ENCODE measurements around the gene CRB1.

CRB1 gene

DNA sequence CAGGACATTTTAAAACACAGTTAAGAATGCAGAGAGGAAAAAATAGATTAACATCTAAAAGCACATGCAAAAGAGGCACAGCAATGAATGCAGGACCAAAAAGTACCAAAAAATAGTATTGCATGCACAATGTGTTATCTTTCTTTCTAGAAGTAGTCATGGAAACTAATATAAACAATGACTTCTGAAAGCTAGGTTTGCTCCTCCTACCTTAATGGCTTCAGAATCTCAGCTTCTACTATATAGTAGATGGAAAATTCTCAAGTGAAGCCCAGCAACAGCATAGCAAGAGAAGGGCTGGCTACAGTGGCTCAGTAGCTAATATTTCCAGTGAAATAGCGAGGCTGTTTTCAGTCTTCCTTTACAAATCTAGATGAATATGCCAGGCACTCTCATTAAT is 125.1 kb downstream of the CRB1 start:
- no peaks in the 10 kb centered on the region for H3K36me3 ChIP-seq (ENCODE audit: control insufficient read depth, low read length)
- no peaks in the 10 kb centered on the region for H3K9me2 ChIP-seq (replicated peaks; ENCODE audit: control insufficient read depth, low read length)
- no peaks in the 10 kb centered on the region for H4K20me1 ChIP-seq (ENCODE audit: control insufficient read depth, insufficient read depth, low read depth, low read length)
- no peak overlapping the region for H3K4me3 ChIP-seq (ENCODE audit: low read length)
- H3K4me2 ChIP-seq (ENCODE audit: low read length) = no peak overlapping the region
- H3K79me2 ChIP-seq (ENCODE audit: control insufficient read depth, low read length) = no peaks in the 10 kb centered on the region
- H3K27me3 ChIP-seq (ENCODE audit: control insufficient read depth, low read length) = peaks cover 3% of the 10 kb centered on the region; the same call in 1 of the 2 replicates
- H3K9me3 ChIP-seq (ENCODE audit: control insufficient read depth, insufficient read depth, low read length) = no peaks in the 10 kb centered on the region
- H3F3A ChIP-seq (ENCODE audit: control insufficient read depth, insufficient read depth) = no peaks in the 10 kb centered on the region
- 0 out of 2 replicates have a peak, but pooled peaks cover 2% of the 10 kb centered on the region for H3K4me1 ChIP-seq (ENCODE audit: control insufficient read depth, low read length)
- no peak for TF ChIP-seq EZH2phosphoT487 (IDR thresholded peaks at IDR 0.05; ENCODE audit: borderline replicate concordance, low read length)
- TF ChIP-seq, protein P1, sequence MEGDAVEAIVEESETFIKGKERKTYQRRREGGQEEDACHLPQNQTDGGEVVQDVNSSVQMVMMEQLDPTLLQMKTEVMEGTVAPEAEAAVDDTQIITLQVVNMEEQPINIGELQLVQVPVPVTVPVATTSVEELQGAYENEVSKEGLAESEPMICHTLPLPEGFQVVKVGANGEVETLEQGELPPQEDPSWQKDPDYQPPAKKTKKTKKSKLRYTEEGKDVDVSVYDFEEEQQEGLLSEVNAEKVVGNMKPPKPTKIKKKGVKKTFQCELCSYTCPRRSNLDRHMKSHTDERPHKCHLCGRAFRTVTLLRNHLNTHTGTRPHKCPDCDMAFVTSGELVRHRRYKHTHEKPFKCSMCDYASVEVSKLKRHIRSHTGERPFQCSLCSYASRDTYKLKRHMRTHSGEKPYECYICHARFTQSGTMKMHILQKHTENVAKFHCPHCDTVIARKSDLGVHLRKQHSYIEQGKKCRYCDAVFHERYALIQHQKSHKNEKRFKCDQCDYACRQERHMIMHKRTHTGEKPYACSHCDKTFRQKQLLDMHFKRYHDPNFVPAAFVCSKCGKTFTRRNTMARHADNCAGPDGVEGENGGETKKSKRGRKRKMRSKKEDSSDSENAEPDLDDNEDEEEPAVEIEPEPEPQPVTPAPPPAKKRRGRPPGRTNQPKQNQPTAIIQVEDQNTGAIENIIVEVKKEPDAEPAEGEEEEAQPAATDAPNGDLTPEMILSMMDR (IDR thresholded peaks at IDR 0.05; ENCODE audit: low read depth, low read length, poor library complexity, severe bottlenecking) = no peak
- no peak overlapping the region for H3K27ac ChIP-seq (ENCODE audit: low read depth, low read length)

GRCh38 chr1:197393772-197394171 is 125.7 kb downstream of the CRB1 start:
- Histone ChIP-seq H3K4me3 (ENCODE audit: low read length) (no peak overlapping the region), H3K79me2 (ENCODE audit: control insufficient read depth, low read length) (no peaks in the 10 kb centered on the region), H3F3A (ENCODE audit: control insufficient read depth, insufficient read depth) (no peaks in the 10 kb centered on the region), H3K4me1 (ENCODE audit: control insufficient read depth, low read length) (0 out of 2 replicates have a peak, but pooled peaks cover 2% of the 10 kb centered on the region), H3K9me2 (replicated peaks; ENCODE audit: control insufficient read depth, low read length) (no peaks in the 10 kb centered on the region), H3K9me3 (ENCODE audit: control insufficient read depth, insufficient read depth, low read length) (no peaks in the 10 kb centered on the region), H3K36me3 (ENCODE audit: control insufficient read depth, low read length) (no peaks in the 10 kb centered on the region), H3K4me2 (ENCODE audit: low read length) (no peak overlapping the region), H4K20me1 (ENCODE audit: control insufficient read depth, insufficient read depth, low read depth, low read length) (no peaks in the 10 kb centered on the region), H3K27ac (ENCODE audit: low read depth, low read length) (no peak overlapping the region), H3K27me3 (ENCODE audit: control insufficient read depth, low read length) (peaks cover 3% of the 10 kb centered on the region; the same call in 1 of the 2 replicates)
- TF ChIP-seq, protein P1 (IDR thresholded peaks at IDR 0.05; ENCODE audit: low read depth, low read length, poor library complexity, severe bottlenecking) = no peak
- no peak for TF ChIP-seq EZH2phosphoT487 (IDR thresholded peaks at IDR 0.05; ENCODE audit: borderline replicate concordance, low read length)

DNA sequence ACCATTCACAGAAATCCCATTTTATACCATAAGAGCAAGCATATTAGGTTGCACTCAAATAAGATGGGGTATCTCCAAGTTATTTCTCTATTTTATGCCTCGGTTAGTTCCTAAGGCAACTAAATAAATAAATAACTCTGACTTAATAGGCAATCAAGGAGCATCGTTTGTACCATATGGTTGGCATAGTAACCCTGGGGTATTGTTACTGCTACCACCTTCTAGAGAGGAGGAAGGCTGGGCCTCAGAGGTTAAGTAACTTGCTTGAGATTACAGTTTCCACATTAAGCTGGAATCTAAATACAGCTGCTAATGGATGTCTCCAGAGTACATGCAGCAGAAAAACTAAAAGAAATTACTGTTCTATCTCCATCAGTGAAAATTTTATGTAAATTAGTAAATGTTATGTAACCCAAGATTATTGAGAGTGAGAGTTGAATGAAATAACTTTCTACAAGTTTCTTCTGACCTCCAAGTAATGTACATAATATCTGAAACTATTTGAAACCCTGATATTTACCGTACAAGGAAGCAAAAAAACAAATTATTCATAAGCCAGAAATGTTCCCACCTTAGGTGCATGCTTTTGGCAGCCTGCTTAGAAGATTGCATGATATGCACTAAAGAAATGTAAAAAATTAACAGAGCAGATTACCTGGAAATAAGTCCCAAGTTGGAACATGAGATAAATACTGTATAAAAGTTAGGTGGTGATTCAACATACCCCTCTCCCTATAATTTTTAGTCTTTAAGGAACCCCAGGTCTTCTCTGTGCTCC is 127.0 kb downstream of the CRB1 start:
- no peak for TF ChIP-seq EZH2phosphoT487 (IDR thresholded peaks at IDR 0.05; ENCODE audit: borderline replicate concordance, low read length)
- H3K4me1 ChIP-seq (ENCODE audit: control insufficient read depth, low read length) = no peaks in the 10 kb centered on the region
- no peak overlapping the region for H3K27ac ChIP-seq (ENCODE audit: low read depth, low read length)
- peaks cover 3% of the 10 kb centered on the region; the same call in 1 of the 2 replicates for H3K27me3 ChIP-seq (ENCODE audit: control insufficient read depth, low read length)
- no peaks in the 10 kb centered on the region for H3K79me2 ChIP-seq (ENCODE audit: control insufficient read depth, low read length)
- H3K9me3 ChIP-seq (ENCODE audit: control insufficient read depth, insufficient read depth, low read length) = no peaks in the 10 kb centered on the region
- no peaks in the 10 kb centered on the region for H3F3A ChIP-seq (ENCODE audit: control insufficient read depth, insufficient read depth)
- no peak overlapping the region for H3K4me3 ChIP-seq (ENCODE audit: low read length)
- no peaks in the 10 kb centered on the region for H3K9me2 ChIP-seq (replicated peaks; ENCODE audit: control insufficient read depth, low read length)
- H3K4me2 ChIP-seq (ENCODE audit: low read length) = no peak overlapping the region
- no peaks in the 10 kb centered on the region for H3K36me3 ChIP-seq (ENCODE audit: control insufficient read depth, low read length)
- no peaks in the 10 kb centered on the region for H4K20me1 ChIP-seq (ENCODE audit: control insufficient read depth, insufficient read depth, low read depth, low read length)

- TF ChIP-seq EZH2phosphoT487 (IDR thresholded peaks at IDR 0.05; ENCODE audit: borderline replicate concordance, low read length) = no peak
- TF ChIP-seq, protein P1 (IDR thresholded peaks at IDR 0.05; ENCODE audit: low read depth, low read length, poor library complexity, severe bottlenecking) = no peak
- no peaks in the 10 kb centered on the region for H4K20me1 ChIP-seq (ENCODE audit: control insufficient read depth, insufficient read depth, low read depth, low read length)
- no peaks in the 10 kb centered on the region for H3K4me1 ChIP-seq (ENCODE audit: control insufficient read depth, low read length)
- peaks cover 3% of the 10 kb centered on the region; the same call in 1 of the 2 replicates for H3K27me3 ChIP-seq (ENCODE audit: control insufficient read depth, low read length)
- no peak overlapping the region for H3K4me2 ChIP-seq (ENCODE audit: low read length)
- H3K27ac ChIP-seq (ENCODE audit: low read depth, low read length) = no peak overlapping the region
- H3K79me2 ChIP-seq (ENCODE audit: control insufficient read depth, low read length) = no peaks in the 10 kb centered on the region
- H3F3A ChIP-seq (ENCODE audit: control insufficient read depth, insufficient read depth) = no peaks in the 10 kb centered on the region
- no peaks in the 10 kb centered on the region for H3K36me3 ChIP-seq (ENCODE audit: control insufficient read depth, low read length)
- H3K9me2 ChIP-seq (replicated peaks; ENCODE audit: control insufficient read depth, low read length) = no peaks in the 10 kb centered on the region
- H3K4me3 ChIP-seq (ENCODE audit: low read length) = no peak overlapping the region
- H3K9me3 ChIP-seq (ENCODE audit: control insufficient read depth, insufficient read depth, low read length) = no peaks in the 10 kb centered on the region
Measured at GRCh38 chr1:197397895-197398294, 129.8 kb downstream of the CRB1 start.

All from DOHH2 (cell line).